SK-N-SH treated with all-trans-retinoic acid at 6 μM for 48 hours (cell line): ENCODE data around the gene RNF213.

ENCODE experiments used
- ATAC-seq: fragments of 200-7000 bp; cut with Tn5 transposase; 3 replicates; pipeline ENCODE4 v1.9.1; 2020; ENCODE audit warnings: mild to moderate bottlenecking, moderate library complexity
- ARNTL ChIP-seq: fragments of 450-650 bp; formaldehyde crosslinking; IDR thresholded peaks from 2 replicates; pipeline ENCODE4 v1.5.0; 2020; ENCODE audit warnings: low read depth, mild to moderate bottlenecking, moderate library complexity, borderline replicate concordance
- BACH2 ChIP-seq: fragments of 250-450 bp; sonication (Bioruptor Pico); IDR thresholded peaks from 2 replicates; pipeline ENCODE4 v1.9.0; 2021; ENCODE audit warnings: mild to moderate bottlenecking, borderline replicate concordance
- CREB5 ChIP-seq: fragments of 250-450 bp; sonication (Bioruptor Pico); IDR thresholded peaks from 2 replicates; pipeline ENCODE4 v1.5.1; 2020; ENCODE audit warnings: low read depth, mild to moderate bottlenecking, moderate library complexity
- CSDC2 ChIP-seq: fragments of 250-450 bp; sonication (Bioruptor Pico); IDR thresholded peaks from 2 replicates; pipeline ENCODE4 v1.5.0; 2020; ENCODE audit warnings: mild to moderate bottlenecking, moderate library complexity
- ESRRG ChIP-seq: fragments of 250-450 bp; sonication (Bioruptor Pico); IDR thresholded peaks from 2 replicates; pipeline ENCODE4 v1.6.1; 2021; ENCODE audit warnings: mild to moderate bottlenecking
- GLIS3 ChIP-seq: fragments of 250-450 bp; sonication (Bioruptor Pico); IDR thresholded peaks from 2 replicates; pipeline ENCODE4 v1.5.0; 2020; ENCODE audit warnings: mild to moderate bottlenecking, moderate library complexity
- ISL1 ChIP-seq: fragments of 250-450 bp; sonication (Bioruptor Pico); IDR thresholded peaks from 2 replicates; pipeline ENCODE4 v2.1.2; 2022; ENCODE audit warnings: mild to moderate bottlenecking, moderate library complexity
- OSR1 ChIP-seq: fragments of 250-450 bp; sonication (Bioruptor Pico); IDR thresholded peaks from 2 replicates; pipeline ENCODE4 v1.8.0; 2022; ENCODE audit warnings: moderate library complexity, mild to moderate bottlenecking, inconsistent platforms
- PATZ1 ChIP-seq: fragments of 250-450 bp; sonication (Bioruptor Pico); IDR thresholded peaks from 2 replicates; pipeline ENCODE4 v1.8.0; 2020; ENCODE audit warnings: mild to moderate bottlenecking, moderate library complexity, borderline replicate concordance
- PPARA ChIP-seq: fragments of 250-450 bp; sonication (Bioruptor Pico); IDR thresholded peaks from 2 replicates; pipeline ENCODE4 v1.5.0; 2020; ENCODE audit warnings: mild to moderate bottlenecking, borderline replicate concordance
- RARB ChIP-seq: fragments of 250-450 bp; sonication (Bioruptor Pico); IDR thresholded peaks from 2 replicates; pipeline ENCODE4 v1.8.0; 2021; ENCODE audit warnings: mild to moderate bottlenecking, moderate library complexity
- TCF4 ChIP-seq: fragments of 250-450 bp; sonication (Bioruptor Pico); IDR thresholded peaks from 2 replicates; pipeline ENCODE4 v1.8.0; 2021; ENCODE audit warnings: mild to moderate bottlenecking, moderate library complexity, borderline replicate concordance
- TOX ChIP-seq: fragments of 250-450 bp; sonication (Bioruptor Pico); IDR thresholded peaks from 2 replicates; pipeline ENCODE4 v1.8.0; 2021; ENCODE audit warnings: mild to moderate bottlenecking, moderate library complexity, borderline replicate concordance
- ZFP3 ChIP-seq: fragments of 250-450 bp; sonication (Bioruptor Pico); IDR thresholded peaks from 2 replicates; pipeline ENCODE4 v1.5.0; 2020; ENCODE audit warnings: mild to moderate bottlenecking, moderate library complexity
- ZFP30 ChIP-seq: fragments of 450-650 bp; formaldehyde crosslinking; IDR thresholded peaks from 2 replicates; pipeline ENCODE4 v1.5.0; 2022; ENCODE audit warnings: mild to moderate bottlenecking, moderate library complexity
- ZNF565 ChIP-seq: fragments of 450-650 bp; formaldehyde crosslinking; conservative IDR thresholded peaks from 2 replicates; pipeline ENCODE4 v1.5.0; 2020; ENCODE audit warnings: low read depth, mild to moderate bottlenecking, moderate library complexity
- ZNF70 ChIP-seq: fragments of 450-650 bp; formaldehyde crosslinking; IDR thresholded peaks from 2 replicates; pipeline ENCODE4 v1.5.0; 2020; ENCODE audit warnings: mild to moderate bottlenecking, moderate library complexity
- ZNF8 ChIP-seq: fragments of 450-650 bp; formaldehyde crosslinking; IDR thresholded peaks from 2 replicates; pipeline ENCODE4 v1.5.0; 2020; ENCODE audit warnings: mild to moderate bottlenecking, moderate library complexity
- TF ChIP-seq, protein P1 (sequence below): fragments of 250-450 bp; sonication (Bioruptor Pico); IDR thresholded peaks from 2 replicates; pipeline ENCODE4 v1.5.1; 2021; ENCODE audit warnings: mild to moderate bottlenecking, moderate library complexity
- TF ChIP-seq, protein P2 (sequence below): fragments of 250-450 bp; sonication (Bioruptor Pico); IDR thresholded peaks from 2 replicates; pipeline ENCODE4 v1.5.0; 2020; ENCODE audit warnings: mild to moderate bottlenecking, moderate library complexity
- TF ChIP-seq, protein P3 (sequence below): fragments of 250-450 bp; sonication (Bioruptor Pico); IDR thresholded peaks from 2 replicates; pipeline ENCODE4 v1.8.0; 2021; ENCODE audit warnings: low read depth, mild to moderate bottlenecking, moderate library complexity, borderline replicate concordance

Gene RNF213

GRCh38 chr17:80429356-80430275, 169.0 kb downstream of the RNF213 start:
- ATAC-seq, result no peak
- TF ChIP-seq ZNF70 (CRISPR knock-in tag) (no peak), ARNTL (CRISPR knock-in tag) (no peak), TCF4 (no peak), ZNF8 (no peak), PATZ1 (no peak), TOX (CRISPR knock-in tag) (no peak), ISL1 (no peak), GLIS3 (CRISPR knock-in tag) (no peak), BACH2 (CRISPR knock-in tag) (no peak), OSR1 (no peak), RARB (no peak), CSDC2 (CRISPR knock-in tag) (no peak), ZNF565 (CRISPR knock-in tag) (no peak), ZFP30 (CRISPR knock-in tag) (no peak), CREB5 (CRISPR knock-in tag) (no peak), PPARA (CRISPR knock-in tag) (no peak), ZFP3 (no peak)
- TF ChIP-seq, protein P1, sequence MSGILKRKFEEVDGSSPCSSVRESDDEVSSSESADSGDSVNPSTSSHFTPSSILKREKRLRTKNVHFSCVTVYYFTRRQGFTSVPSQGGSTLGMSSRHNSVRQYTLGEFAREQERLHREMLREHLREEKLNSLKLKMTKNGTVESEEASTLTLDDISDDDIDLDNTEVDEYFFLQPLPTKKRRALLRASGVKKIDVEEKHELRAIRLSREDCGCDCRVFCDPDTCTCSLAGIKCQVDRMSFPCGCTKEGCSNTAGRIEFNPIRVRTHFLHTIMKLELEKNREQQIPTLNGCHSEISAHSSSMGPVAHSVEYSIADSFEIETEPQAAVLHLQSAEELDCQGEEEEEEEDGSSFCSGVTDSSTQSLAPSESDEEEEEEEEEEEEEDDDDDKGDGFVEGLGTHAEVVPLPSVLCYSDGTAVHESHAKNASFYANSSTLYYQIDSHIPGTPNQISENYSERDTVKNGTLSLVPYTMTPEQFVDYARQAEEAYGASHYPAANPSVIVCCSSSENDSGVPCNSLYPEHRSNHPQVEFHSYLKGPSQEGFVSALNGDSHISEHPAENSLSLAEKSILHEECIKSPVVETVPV (CRISPR knock-in tag), result no peak
- TF ChIP-seq, protein P2, sequence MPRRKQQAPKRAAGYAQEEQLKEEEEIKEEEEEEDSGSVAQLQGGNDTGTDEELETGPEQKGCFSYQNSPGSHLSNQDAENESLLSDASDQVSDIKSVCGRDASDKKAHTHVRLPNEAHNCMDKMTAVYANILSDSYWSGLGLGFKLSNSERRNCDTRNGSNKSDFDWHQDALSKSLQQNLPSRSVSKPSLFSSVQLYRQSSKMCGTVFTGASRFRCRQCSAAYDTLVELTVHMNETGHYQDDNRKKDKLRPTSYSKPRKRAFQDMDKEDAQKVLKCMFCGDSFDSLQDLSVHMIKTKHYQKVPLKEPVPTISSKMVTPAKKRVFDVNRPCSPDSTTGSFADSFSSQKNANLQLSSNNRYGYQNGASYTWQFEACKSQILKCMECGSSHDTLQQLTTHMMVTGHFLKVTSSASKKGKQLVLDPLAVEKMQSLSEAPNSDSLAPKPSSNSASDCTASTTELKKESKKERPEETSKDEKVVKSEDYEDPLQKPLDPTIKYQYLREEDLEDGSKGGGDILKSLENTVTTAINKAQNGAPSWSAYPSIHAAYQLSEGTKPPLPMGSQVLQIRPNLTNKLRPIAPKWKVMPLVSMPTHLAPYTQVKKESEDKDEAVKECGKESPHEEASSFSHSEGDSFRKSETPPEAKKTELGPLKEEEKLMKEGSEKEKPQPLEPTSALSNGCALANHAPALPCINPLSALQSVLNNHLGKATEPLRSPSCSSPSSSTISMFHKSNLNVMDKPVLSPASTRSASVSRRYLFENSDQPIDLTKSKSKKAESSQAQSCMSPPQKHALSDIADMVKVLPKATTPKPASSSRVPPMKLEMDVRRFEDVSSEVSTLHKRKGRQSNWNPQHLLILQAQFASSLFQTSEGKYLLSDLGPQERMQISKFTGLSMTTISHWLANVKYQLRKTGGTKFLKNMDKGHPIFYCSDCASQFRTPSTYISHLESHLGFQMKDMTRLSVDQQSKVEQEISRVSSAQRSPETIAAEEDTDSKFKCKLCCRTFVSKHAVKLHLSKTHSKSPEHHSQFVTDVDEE, result no peak
- TF ChIP-seq, protein P3, sequence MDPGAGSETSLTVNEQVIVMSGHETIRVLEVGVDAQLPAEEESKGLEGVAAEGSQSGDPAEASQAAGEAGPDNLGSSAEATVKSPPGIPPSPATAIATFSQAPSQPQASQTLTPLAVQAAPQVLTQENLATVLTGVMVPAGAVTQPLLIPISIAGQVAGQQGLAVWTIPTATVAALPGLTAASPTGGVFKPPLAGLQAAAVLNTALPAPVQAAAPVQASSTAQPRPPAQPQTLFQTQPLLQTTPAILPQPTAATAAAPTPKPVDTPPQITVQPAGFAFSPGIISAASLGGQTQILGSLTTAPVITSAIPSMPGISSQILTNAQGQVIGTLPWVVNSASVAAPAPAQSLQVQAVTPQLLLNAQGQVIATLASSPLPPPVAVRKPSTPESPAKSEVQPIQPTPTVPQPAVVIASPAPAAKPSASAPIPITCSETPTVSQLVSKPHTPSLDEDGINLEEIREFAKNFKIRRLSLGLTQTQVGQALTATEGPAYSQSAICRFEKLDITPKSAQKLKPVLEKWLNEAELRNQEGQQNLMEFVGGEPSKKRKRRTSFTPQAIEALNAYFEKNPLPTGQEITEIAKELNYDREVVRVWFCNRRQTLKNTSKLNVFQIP (CRISPR knock-in tag), result no peak
- TF ChIP-seq, all 23 proteins: peak for 0

DNA sequence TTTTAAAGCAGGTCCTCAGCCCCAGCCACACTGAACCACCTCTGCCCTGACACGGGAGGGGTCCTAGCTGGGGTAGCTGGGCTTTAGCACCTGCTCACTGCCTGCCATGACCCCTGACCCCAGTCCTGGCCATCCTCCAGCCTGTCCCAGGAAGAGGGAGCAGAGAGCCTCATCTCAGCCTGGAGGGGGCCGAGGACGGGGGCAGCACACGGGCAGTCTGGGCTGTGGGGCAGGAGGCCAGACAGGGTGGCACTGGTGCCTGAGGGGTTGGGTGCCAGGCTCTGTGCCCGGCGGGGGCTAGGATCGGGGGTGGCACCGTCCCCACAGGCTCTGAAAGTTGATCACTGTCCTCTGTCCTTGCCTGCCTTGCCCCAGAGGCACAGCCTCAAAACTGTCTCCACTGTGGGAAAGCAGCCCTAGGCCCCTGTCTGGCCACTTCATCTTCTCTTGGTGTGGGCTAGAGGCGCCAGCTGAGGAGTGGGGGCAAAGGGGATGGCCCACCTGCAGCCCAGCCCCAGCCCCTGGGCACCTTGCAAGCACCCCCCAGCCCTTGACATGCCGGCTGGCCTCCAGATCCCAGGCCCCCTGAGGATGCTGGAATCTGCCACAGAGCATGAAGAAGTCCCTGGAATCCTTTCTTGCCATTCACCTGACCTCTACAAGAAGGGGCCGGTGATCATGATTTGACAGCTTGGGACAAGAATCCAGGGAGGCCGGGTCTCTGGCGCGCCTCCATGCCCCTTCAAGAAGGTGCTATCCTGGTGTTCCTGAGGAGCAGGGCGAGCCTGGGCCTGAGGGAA, 170.0 kb downstream of the RNF213 start:
- TF ChIP-seq ZNF565 (CRISPR knock-in tag), result no peak
- no peak for TF ChIP-seq ESRRG
- no peak for TF ChIP-seq BACH2 (CRISPR knock-in tag)
- TF ChIP-seq, protein P3 (CRISPR knock-in tag), result no peak
- TF ChIP-seq CSDC2 (CRISPR knock-in tag), result no peak
- TF ChIP-seq, protein P2, result no peak
- TF ChIP-seq ISL1, result no peak
- no peak for TF ChIP-seq CREB5 (CRISPR knock-in tag)
- no peak for ATAC-seq
